Stimulated activated naive CD8-positive, alpha-beta T cell treated with anti-CD3 and anti-CD28 coated beads, Interleukin-15, Interleukin-2, amounts not matched to agents 100 ng/mL and 50 ng/mL, for 24 hours (primary cell): ENCODE data around the gene ADAM17.

Source experiments
- H3K27ac Mint-ChIP-seq: one replicate; pipeline ENCODE4 v1.8.0; 2021; ENCODE audit warnings: mild to moderate bottlenecking, mixed read lengths
- H3K27me3 Mint-ChIP-seq: one replicate; pipeline ENCODE4 v1.8.0; 2021; ENCODE audit warnings: mixed read lengths
- H3K36me3 Mint-ChIP-seq: one replicate; pipeline ENCODE4 v1.8.0; 2021; ENCODE audit warnings: low read depth, mixed read lengths
- H3K4me1 Mint-ChIP-seq: one replicate; pipeline ENCODE4 v1.8.0; 2021; ENCODE audit warnings: low read depth, mixed read lengths
- H3K4me3 Mint-ChIP-seq: one replicate; pipeline ENCODE4 v1.8.0; 2021; ENCODE audit warnings: mild to moderate bottlenecking, mixed read lengths
- H3K9me3 Mint-ChIP-seq: one replicate; pipeline ENCODE4 v1.8.0; 2021; ENCODE audit warnings: mixed read lengths

The ADAM17 gene

DNA sequence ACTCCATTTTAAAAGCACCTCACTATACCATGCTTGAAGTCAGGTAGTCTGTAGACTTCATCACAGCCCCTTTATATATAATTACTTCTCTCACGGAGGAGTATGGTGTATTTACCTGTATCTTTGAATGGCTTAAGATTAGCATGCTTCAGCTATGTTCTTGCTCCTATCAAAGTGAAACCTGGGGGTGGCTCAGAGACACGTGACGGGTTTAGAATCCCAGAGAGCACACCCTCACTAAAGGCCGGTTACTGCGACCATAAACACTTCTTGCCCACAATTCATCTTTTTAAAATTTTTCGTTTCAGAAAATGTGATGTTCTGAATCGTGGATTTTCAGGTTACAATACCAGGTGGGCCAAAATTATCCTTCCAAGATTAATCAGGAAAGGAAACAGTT is 77.7 kb downstream of the ADAM17 start:
- H3K27me3 Mint-ChIP-seq: no peaks in the 10 kb centered on the region
- H3K4me1 Mint-ChIP-seq: peaks cover 38% of the 10 kb centered on the region
- H3K27ac Mint-ChIP-seq: no peak overlapping the region
- H3K9me3 Mint-ChIP-seq: no peaks in the 10 kb centered on the region
- peaks cover 55% of the 10 kb centered on the region for H3K36me3 Mint-ChIP-seq
- no peak overlapping the region for H3K4me3 Mint-ChIP-seq

DNA sequence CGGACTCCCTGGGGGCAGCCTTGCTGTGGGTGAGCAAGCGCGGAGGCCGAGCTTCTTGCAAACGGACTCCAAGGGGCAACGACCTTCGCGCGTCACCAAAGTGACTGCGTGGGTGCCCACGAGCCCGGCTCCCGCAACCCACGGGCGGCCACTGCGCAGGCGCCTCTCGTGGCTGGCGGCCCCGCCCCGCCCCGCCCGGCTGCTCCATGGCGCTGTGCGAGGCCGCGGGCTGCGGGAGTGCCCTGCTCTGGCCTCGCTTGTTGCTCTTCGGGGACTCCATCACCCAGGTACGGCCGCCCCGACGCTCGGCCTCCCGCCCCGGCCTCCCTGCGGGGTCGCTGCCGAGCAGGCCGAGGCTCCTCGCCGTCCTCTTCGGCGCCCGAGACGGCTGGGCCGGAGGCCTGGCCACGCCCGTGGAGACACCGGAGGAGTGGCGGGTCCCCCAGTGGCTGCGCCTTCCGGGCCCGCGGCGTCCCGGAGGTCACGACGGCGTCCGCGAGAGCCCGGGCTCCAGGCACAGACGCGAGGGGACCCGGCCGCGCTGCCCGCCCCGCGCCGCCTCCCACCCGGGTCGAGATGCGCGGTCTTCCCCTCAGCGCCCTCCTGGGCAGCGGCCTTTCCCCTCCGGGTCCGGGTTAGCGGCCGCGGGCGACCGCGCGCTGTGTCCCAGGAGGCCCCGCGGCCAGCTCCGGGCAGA is 81.1 kb downstream of the ADAM17 start, which contains the start of gene IAH1:
TSS of gene IAH1 (plus strand) at position 191 of the 697 bp plus-strand sequence. CDS start at position 207, 16 bp downstream.
- peak within 1 kb of the TSS; percentile 89 for H3K4me3 Mint-ChIP-seq
- H3K27ac Mint-ChIP-seq: peak within 1 kb of the TSS; percentile 84
- H3K36me3 Mint-ChIP-seq: peaks cover 54% of the 10 kb centered on the region
- H3K27me3 Mint-ChIP-seq: no peaks in the 10 kb centered on the region
- no peaks in the 10 kb centered on the region for H3K9me3 Mint-ChIP-seq
- peaks cover 34% of the 10 kb centered on the region for H3K4me1 Mint-ChIP-seq

GRCh38 chr2:9473985-9474360 is 81.7 kb downstream of the ADAM17 start:
- peak overlapping the region; percentile 74 for H3K27ac Mint-ChIP-seq
- peaks cover 34% of the 10 kb centered on the region for H3K4me1 Mint-ChIP-seq
- H3K36me3 Mint-ChIP-seq: peaks cover 50% of the 10 kb centered on the region

GRCh38 chr2:9473308-9473984 is 82.2 kb downstream of the ADAM17 start:
- Mint-ChIP-seq H3K36me3 (peaks cover 47% of the 10 kb centered on the region), H3K27me3 (no peaks in the 10 kb centered on the region), H3K27ac (peak overlapping the region; percentile 74), H3K4me1 (peaks cover 30% of the 10 kb centered on the region), H3K4me3 (peak overlapping the region; percentile 79), H3K9me3 (no peaks in the 10 kb centered on the region)

More at GRCh38 chr2:9473985-9474360, 81.7 kb downstream of the ADAM17 start:
- Mint-ChIP-seq H3K27me3 (no peaks in the 10 kb centered on the region), H3K4me3 (peak overlapping the region; percentile 79), H3K9me3 (no peaks in the 10 kb centered on the region)

DNA sequence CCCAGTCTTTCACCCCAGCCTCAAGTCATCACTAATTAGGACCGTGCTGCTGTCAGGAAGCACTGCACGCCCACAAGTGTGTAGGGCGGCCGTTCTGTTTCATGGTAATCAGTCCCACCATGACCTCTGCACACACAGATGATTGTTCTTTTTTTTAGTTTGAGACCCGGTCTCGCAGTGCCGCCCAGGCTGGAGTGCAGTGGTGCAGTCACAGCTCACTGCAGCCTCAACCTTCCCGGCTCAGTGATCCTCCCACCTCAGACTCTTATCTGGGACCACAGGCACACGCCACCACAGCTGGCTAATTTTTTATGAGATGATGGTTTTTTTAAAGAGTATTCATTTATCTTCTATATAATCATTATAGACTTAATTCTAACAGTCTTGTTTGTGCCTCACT is 83.1 kb downstream of the ADAM17 start:
- H3K9me3 Mint-ChIP-seq: no peaks in the 10 kb centered on the region
- H3K36me3 Mint-ChIP-seq: peaks cover 50% of the 10 kb centered on the region
- no peak overlapping the region for H3K27ac Mint-ChIP-seq
- H3K27me3 Mint-ChIP-seq: no peaks in the 10 kb centered on the region
- peaks cover 23% of the 10 kb centered on the region for H3K4me1 Mint-ChIP-seq
- no peak overlapping the region for H3K4me3 Mint-ChIP-seq

DNA sequence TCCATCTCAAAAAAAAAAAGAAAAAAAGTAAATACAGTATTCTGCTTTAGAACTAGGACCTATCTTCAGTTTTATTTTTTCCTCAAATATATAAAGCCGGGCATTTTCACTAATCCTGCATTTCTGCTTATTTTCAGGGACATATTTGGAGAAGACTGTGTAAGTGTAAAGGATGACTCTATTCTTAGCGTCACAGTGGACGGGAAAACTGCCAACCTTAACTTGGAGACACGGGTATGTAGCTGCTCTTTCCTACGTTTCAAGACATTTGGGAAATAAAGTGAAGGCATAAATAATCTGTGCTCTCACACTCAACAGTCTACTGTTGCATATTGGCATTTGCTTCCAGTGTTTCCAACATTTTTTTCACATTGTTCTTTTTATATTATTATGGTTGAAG is 84.4 kb downstream of the ADAM17 start:
- H3K36me3 Mint-ChIP-seq: peaks cover 50% of the 10 kb centered on the region
- H3K27me3 Mint-ChIP-seq: no peaks in the 10 kb centered on the region
- peaks cover 11% of the 10 kb centered on the region for H3K4me1 Mint-ChIP-seq
- no peak overlapping the region for H3K27ac Mint-ChIP-seq
- no peak overlapping the region for H3K4me3 Mint-ChIP-seq
- no peaks in the 10 kb centered on the region for H3K9me3 Mint-ChIP-seq

DNA sequence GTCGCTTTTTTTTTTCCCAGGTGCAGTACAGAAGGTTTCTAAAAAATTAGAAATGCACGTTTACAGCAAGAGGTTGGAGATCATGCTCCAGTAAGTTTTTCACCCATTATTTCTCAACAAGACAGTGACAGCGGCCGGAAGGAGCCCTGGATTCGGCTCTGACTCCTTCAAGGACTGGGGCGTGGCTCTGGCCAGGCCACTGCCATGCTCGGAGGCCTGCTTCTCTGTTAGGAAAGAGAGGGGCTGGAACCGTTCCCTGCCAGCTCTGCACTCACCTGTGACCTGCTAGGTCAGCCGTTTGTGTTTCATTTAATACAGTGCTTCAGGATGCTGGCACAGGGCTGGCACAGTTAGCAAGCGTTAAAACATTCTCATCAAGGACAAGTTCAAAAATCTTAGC is 87.9 kb downstream of the ADAM17 start:
- H3K4me1 Mint-ChIP-seq: peaks cover 11% of the 10 kb centered on the region
- no peak overlapping the region for H3K4me3 Mint-ChIP-seq
- H3K27me3 Mint-ChIP-seq: no peaks in the 10 kb centered on the region
- peaks cover 49% of the 10 kb centered on the region for H3K36me3 Mint-ChIP-seq
- no peak overlapping the region for H3K27ac Mint-ChIP-seq
- no peaks in the 10 kb centered on the region for H3K9me3 Mint-ChIP-seq

DNA sequence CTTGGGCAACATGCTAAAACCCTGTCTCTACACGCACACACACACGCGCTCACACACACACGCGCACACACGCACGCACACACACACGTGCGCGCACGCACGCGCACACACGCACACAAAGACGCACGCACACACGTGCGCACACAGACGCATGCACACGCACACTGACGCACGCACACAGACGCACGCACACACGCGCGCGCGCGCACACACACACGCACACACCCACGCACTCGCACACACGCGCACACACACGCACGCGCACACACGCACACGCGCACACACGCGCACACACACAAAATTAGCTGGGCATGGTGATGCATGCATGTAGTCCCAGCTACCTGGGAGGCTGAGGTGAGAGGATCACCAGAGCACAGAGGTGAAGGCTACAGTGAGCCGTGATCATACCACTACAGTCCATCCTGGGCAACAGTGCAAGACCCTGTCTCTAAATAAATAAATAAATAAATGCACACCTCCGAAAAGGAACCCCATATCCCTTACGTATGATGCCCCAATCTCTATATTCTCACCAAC is 89.4 kb downstream of the ADAM17 start:
- Mint-ChIP-seq H3K27me3 (no peaks in the 10 kb centered on the region), H3K36me3 (peaks cover 43% of the 10 kb centered on the region), H3K9me3 (no peaks in the 10 kb centered on the region), H3K4me3 (no peak overlapping the region), H3K4me1 (peaks cover 11% of the 10 kb centered on the region), H3K27ac (no peak overlapping the region)

- peaks cover 37% of the 10 kb centered on the region for H3K36me3 Mint-ChIP-seq
- no peak overlapping the region for H3K27ac Mint-ChIP-seq
- peaks cover 11% of the 10 kb centered on the region for H3K4me1 Mint-ChIP-seq
- H3K9me3 Mint-ChIP-seq: no peaks in the 10 kb centered on the region
- no peaks in the 10 kb centered on the region for H3K27me3 Mint-ChIP-seq
- H3K4me3 Mint-ChIP-seq: no peak overlapping the region
Measured at GRCh38 chr2:9465170-9465569, 90.5 kb downstream of the ADAM17 start.

DNA sequence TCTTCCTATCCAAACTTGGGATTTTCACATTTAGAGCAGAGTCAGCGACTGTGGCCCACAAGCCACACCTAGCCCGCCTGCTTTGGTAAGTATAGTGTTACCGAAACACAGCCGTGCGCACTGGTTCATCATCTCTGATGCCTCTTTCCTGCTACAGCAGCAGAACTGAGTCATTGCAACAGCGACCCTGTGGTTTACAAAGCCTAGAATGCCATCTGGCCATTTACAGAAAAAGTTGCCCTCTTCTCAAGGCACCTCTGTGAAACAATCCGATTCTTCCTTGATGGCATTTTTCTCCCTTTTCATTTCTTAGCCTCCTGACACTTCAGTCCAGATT is 92.0 kb downstream of the ADAM17 start:
- Mint-ChIP-seq H3K27ac (peak overlapping the region; percentile 36), H3K4me1 (peaks cover 11% of the 10 kb centered on the region), H3K27me3 (no peaks in the 10 kb centered on the region), H3K36me3 (peaks cover 44% of the 10 kb centered on the region), H3K9me3 (no peaks in the 10 kb centered on the region), H3K4me3 (no peak overlapping the region)

DNA sequence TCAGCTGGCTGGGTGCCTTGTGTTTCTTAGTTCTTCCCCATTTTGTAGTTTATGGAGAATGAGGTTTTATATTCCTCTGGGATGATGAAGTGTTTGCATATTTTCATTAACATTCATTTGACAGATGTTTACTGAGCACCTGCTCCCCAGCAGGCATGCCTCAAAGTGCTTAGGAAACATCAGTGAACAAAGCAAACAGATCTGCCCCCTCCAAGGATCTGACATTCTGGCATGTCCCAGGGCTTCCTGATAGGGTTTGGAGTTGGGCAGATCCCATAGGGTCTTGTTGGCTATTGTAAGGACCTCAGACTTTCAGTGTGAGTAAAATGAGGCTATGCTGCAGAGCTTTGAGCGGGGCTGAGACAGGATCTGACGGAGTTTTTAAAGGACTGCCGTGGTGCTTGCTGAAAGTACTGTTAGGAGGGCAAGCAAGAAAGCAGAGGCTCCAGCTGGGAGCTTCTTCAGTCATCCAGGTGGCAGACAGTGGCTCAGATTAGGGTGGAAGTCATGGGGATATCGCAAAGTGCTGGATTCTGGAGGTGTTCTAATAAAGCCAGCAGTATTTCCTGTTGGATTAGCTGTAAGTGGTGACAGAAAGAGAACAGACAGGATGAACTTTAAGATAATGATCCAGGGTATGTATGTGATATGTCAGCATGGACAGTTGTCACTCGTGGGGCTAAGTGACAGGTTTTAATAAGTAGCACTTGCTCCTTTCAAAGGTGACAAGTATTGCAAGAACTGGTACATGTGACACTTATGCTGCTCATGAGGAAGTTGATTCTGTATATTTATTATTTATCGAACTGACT is 92.5 kb downstream of the ADAM17 start:
- Mint-ChIP-seq H3K9me3 (no peaks in the 10 kb centered on the region), H3K36me3 (peaks cover 48% of the 10 kb centered on the region), H3K27me3 (no peaks in the 10 kb centered on the region), H3K4me1 (peaks cover 11% of the 10 kb centered on the region), H3K27ac (no peak overlapping the region), H3K4me3 (no peak overlapping the region)

GRCh38 chr2:9462313-9462712 is 93.3 kb downstream of the ADAM17 start:
- Mint-ChIP-seq H3K27me3 (no peaks in the 10 kb centered on the region), H3K9me3 (no peaks in the 10 kb centered on the region), H3K4me3 (no peak overlapping the region), H3K36me3 (peaks cover 47% of the 10 kb centered on the region), H3K27ac (no peak overlapping the region), H3K4me1 (peaks cover 11% of the 10 kb centered on the region)

GRCh38 chr2:9461079-9461478 is 94.6 kb downstream of the ADAM17 start:
- no peak overlapping the region for H3K4me3 Mint-ChIP-seq

DNA sequence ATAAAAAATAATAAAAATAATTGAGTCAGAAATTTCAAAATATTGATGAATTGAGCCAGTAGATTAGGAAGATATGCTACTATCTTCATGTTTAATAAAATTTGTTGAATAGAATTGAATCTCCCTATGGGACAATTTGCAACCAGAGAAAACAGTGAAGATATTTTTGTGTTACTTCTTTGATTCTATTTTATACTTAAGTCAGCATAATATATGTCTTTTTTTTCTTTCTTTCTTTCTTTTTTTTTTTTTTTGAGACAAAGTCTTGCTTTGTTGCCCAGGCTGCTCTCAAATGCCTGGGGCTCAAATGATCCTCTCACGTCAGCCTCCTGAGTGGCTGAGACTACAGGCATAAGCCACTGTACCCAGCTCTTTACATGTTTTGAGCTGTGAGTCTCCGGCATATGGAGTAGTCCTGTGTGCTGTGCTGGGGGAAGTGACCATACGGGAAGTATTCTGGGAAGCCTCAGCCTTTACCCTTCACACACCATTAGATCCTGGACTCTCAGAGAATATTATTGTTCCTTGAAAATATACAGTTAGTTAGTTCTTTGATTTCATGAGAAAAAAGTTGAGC is 95.1 kb downstream of the ADAM17 start:
- Mint-ChIP-seq H3K4me1 (peaks cover 11% of the 10 kb centered on the region), H3K4me3 (no peak overlapping the region), H3K27me3 (no peaks in the 10 kb centered on the region), H3K36me3 (peaks cover 46% of the 10 kb centered on the region), H3K27ac (no peak overlapping the region), H3K9me3 (no peaks in the 10 kb centered on the region)

More at GRCh38 chr2:9461079-9461478, 94.6 kb downstream of the ADAM17 start:
- Mint-ChIP-seq H3K9me3 (no peaks in the 10 kb centered on the region), H3K4me1 (peaks cover 11% of the 10 kb centered on the region), H3K36me3 (peaks cover 48% of the 10 kb centered on the region), H3K27me3 (no peaks in the 10 kb centered on the region), H3K27ac (no peak overlapping the region)
